Stimulated activated CD8-positive, alpha-beta memory T cell treated with anti-CD3 and anti-CD28 coated beads, Interleukin-7, amount 100 ng/mL, for 48 hours (primary cell): ENCODE data around the gene TREM1.

Source experiments
- DNase-seq, 2 donors: peaks; one replicate each; pipeline ENCODE4 v3.0.0-alpha.2; 2020; ENCODE audit warnings: low read depth in 1 of 2; ENCODE audit errors: extremely low read depth in 1 of 2

The TREM1 gene

DNA sequence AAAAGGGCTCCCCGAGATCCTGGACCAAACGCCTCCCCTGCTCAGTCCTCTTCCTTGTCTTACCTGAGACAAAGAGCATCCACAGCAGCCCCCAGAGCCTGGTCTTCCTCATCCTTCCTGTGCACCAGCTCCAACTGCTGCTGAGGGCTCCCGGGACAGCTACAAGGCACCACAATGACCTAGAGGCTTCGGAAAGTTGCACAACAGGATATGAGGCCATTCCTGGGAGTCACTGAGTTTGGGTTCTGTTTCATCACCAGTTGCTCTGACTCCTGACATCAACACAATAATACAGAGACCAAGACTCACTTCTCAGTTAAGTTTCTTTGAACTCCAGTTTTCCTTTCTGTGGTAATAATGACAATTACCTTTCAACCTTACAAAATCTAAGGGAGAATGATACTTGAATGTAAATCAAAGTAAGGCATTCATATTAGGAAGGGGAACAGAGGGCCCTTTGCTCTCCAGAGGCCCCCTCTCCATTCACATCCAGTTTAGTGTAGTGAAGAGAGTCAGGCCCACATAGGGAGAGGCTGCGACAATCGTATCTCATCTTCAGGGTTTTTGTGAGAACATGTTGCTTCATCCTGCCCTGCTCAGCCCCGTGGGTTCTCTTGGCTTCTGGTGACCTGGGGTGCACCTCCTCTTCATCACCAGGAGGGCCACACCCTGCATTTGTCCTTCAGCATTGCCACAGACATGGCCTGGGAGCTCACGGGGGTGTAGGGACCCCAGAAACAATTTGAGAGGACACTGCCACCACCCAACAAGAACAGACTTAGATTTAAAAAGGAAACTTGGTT, at the start of gene TREM1:
TSS of gene TREM1 (minus strand) at position 139 of the 803 bp plus-strand sequence. CDS start at position 112, 27 bp downstream.
- DNase-seq = no peak

DNA sequence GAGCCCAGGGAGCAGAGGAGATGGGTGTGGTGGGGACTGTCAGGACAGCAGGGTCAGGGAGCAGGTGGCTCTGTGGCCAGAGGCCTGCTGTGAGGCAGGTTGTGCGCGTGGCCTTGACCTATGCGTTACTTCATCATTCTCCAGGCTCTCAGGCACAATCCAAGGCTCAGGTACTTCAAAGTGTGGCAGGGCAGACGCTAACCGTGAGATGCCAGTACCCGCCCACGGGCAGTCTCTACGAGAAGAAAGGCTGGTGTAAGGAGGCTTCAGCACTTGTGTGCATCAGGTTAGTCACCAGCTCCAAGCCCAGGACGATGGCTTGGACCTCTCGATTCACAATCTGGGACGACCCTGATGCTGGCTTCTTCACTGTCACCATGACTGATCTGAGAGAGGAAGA, 49.5 kb upstream of the TREM1 start:
- no peak for DNase-seq

DNA sequence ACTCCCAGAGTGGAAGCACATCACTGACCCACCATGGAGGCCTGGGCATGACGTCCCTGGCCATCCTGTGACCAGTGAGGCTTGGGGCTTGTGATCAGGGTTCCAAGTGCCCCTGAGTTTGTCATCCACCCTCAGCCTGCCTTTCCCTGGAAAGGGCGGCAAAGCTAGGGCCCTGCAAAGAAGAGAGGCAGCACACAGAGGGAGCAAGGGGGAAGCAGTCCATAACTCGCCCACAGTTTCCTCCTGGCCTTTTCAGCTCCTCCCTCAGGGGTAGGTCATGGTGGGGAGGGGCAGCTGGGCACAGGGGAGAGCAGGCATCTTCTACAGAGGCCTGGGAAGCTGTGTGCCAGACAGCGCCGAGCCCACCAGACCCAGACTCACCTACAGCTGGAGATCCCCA, 48.8 kb upstream of the TREM1 start, which contains the start of gene NCR2:
TSS of gene NCR2 (plus strand) at position 313 of the 400 bp plus-strand sequence. CDS start 269 bp downstream, outside the sequence.
- DNase-seq = no peak

DNA sequence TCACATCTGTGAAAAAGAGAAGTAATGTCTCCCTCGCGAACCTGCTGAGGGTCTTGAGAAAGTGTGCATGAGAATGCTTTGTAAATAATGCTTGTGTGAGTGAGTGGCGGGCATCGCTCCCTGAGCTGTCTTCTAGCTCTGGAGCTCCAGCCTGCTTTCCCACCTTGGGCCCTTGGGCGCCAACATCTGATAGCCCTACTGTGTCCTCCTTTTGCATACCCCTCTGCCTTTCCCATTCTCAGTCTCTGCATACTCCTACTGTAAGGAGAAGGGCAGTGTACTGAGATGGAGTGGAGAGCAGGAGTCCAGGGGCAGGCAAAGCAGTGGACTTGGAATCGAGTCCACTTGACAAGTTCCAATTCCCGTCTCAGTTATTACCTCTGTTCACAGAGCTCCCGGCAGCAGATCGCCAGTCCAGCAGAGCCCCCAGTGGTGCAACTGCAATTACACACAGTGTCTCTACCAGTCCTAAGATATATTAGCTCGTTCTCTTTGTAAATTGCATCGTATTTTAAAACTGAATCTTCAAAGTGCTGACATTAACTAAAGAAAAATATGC, 48.1 kb upstream of the TREM1 start:
- DNase-seq = no peak

- DNase-seq = no peak
These were observed 46.6 kb upstream of the TREM1 start for GRCh38 chr6:41332842-41333736.

GRCh38 chr6:41332241-41332640, 45.8 kb upstream of the TREM1 start:
- DNase-seq = no peak

- no peak for DNase-seq
These were observed 45.1 kb upstream of the TREM1 start for GRCh38 chr6:41331401-41332150.

DNA sequence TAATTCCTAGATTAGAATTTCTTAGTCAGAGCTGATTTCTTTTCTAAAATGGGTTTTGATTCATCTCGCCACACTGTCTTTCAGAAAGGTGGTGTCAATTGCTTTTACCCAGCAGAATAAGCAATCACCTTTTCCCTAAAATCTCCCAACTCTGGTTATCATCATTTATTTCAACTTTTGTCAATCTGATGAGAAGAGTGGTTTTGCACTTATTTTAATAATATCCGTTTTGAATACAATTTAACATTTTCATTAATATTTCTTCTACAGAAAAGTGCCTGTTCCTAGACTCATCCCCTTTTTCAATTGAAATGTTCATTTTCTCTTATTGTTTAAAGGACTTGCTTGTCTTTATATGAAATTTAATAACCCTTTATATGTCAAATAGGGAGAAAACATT, 40.7 kb upstream of the TREM1 start:
- DNase-seq = no peak

- DNase-seq = no peak
These were observed 39.6 kb upstream of the TREM1 start for GRCh38 chr6:41326092-41326491.

GRCh38 chr6:41325446-41326066, 39.1 kb upstream of the TREM1 start:
- no peak for DNase-seq

DNA sequence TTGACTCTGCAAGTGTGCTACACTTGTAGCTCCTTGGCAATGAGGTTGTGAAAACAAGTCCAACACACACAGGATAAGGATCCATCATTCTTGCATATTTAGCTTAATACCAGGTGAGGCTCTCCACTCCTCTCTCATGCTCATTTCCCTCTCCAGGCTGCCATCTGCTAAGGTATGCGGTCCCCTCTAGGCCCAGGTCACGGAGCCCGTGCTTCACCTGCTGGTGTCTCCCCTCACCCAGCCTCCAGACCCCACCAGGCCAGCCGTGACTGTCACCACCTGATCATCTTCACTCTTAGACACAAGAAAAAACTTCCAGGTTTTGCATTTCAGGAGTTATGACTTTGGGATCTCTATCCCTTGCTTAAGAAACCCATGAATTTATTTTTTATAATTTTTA, 34.7 kb upstream of the TREM1 start:
- no peak for DNase-seq

- peak; percentile 60 to 66 for DNase-seq
These were observed 32.4 kb upstream of the TREM1 start for GRCh38 chr6:41318654-41319565.

DNA sequence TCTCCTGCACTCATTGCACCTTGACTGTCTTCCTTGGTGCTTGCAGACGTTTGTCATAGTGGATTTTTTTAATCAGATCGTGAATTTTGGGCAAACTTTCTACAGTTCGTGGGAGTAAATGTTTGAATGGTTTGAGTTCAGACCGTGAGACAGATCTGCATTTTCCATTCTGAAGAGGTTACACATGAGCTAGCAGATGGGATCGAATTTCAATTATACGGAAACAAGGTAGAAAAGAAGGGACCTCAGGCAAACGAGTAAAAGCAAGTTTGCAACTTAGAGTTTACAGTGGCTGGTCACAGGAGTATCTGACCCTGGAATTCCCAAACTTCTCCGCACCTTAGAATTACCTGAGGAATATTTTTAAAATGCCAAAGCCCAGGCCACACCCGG, 31.8 kb upstream of the TREM1 start:
- no peak for DNase-seq

GRCh38 chr6:41315943-41316620, 29.6 kb upstream of the TREM1 start:
- DNase-seq = no peak

GRCh38 chr6:41315203-41315602, 28.7 kb upstream of the TREM1 start:
- DNase-seq = no peak

GRCh38 chr6:41306187-41306854, 19.8 kb upstream of the TREM1 start:
- DNase-seq = no peak

- no peak for DNase-seq
These were observed 16.2 kb upstream of the TREM1 start for GRCh38 chr6:41302638-41303037.
